ENCODE measurements around the gene RRP7A.
A peak's percentile ranks its signal among the peaks of the same experiment; 100 is the strongest.
"Not testable (repeated sequence)": the region's sequence is repeated elsewhere in the genome, so short reads cannot be mapped to it uniquely, and the experiment has no call there.

RRP7A gene

GRCh38 chr22:42495533-42496141 is 24.0 kb downstream of the RRP7A start:
- DNase-seq (ENCODE audit: low spot score), result not testable (repeated sequence)

DNA sequence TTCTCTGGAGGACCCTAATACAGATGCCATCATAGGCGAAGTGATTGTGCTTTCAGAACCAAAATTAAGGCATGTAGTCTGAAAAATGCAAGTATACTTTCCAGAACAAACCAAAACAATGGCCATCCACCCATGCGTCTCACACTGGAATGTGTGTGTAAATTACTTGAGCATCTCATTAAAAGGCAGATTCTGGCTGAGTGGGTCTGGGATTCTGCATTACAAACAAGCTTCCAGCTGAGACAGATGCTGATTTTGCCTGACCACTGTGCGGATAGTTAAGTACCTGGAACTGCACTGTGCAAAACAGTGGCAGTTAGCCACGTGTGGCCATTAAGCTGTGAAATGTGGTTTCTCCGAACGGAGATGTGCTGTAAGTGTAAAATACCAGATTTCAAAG is 26.2 kb downstream of the RRP7A start:
- no peak for DNase-seq (ENCODE audit: low spot score)

DNA sequence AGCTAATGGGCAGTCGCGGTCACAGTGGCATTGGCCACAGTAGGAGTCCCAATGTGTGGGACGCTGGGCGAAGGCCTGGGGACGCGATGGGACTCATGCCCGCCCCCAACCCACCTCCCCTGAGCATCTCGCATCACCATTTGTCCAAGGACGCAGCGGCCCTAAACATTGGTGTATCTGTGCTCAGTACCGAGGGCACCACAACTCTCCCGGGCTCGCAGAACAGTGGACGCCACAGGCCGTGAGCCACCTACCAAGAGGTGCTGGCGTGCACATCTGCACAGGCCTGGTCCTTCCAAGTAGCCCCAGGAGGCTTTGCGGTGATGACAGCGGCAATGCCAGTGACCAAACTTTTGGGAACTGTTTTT is 27.3 kb downstream of the RRP7A start:
- no peak for DNase-seq (ENCODE audit: low spot score)

GRCh38 chr22:42490243-42490832 is 29.3 kb downstream of the RRP7A start:
- no peak for DNase-seq (ENCODE audit: low spot score)

DNA sequence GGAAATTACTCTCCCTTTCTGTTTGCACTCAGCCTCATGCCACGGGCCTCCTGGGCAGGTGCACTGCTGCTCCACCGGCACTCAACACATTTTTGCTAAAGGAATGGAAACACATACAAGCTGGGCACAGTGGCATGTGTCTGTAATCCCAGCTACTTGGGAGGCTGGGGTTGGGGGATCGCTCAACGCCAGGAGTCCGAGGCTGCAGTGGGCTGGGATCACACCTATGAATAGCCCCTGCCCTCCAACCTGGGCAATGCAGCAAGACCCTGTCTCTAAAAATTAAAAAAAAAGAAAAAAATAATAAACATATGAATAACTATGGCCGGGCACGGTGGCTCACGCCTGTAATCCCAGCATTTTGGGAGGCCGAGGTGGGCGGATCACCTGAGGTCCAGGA is 30.6 kb downstream of the RRP7A start:
- no peak for DNase-seq (ENCODE audit: low spot score)

DNA sequence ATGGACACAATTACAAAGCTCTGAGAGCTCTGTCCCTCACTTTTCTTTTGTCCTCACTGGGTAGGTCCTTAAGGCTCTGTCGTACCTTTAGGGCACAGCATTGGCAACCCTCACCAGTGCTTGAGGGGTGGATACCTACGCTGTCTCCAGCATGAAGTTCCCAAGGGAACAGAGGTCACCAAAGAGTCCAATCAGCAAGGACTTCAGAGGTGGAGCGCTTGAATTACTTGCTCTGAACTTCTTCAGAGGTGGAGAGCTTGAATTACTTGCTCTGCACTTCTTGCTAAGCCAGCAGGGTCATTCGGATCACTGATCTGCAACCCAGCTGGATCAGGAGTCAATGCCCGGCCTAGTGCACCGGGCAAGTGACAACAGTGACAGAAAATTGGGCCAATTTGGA is 35.1 kb downstream of the RRP7A start:
- DNase-seq (ENCODE audit: low spot score), result no peak

- not testable (repeated sequence) for DNase-seq (ENCODE audit: low spot score)
Observed at GRCh38 chr22:42483610-42484223, 35.9 kb downstream of the RRP7A start.

GRCh38 chr22:42475122-42475521 is 44.5 kb downstream of the RRP7A start:
- DNase-seq (ENCODE audit: low spot score), result no peak

GRCh38 chr22:42473484-42474193 is 46.0 kb downstream of the RRP7A start:
- DNase-seq (ENCODE audit: low spot score), result peak; percentile 49

DNA sequence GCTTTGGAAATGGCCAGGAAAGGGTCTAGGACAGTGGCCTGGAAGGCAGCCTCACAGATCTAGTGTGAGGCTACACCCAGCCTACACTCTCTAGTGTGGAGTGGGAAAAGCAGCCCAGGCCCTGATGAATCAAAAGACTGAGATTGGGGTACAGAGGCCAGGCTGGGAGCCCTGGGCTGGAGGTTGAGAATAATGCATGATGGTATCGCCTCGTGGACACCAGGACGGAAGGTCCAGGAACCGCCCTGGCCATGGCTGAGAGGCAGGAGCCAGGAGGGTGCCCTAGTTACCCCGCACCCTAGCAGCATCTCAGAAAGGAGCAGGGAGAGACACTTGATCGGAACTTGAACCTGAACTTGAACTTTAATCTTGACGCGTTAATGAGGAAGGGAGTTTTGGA is 46.9 kb downstream of the RRP7A start:
- no peak for DNase-seq (ENCODE audit: low spot score)

DNA sequence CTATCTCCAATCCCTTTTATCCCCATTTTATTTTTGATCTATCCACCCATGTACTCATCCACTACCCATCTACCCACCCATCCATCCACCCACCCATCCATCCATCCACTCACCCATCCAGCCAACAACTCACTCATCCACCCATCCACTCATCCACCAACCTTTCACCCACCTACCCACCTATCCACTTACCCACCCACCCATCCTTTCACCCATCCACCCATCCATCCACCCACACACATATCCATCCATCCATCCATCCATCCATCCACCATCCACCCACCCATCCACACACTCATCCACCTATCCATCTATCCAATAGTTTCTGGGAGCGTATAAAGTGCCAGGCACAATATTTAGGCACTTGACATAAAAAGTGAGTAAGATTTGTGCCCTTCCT is 48.2 kb downstream of the RRP7A start:
- no peak for DNase-seq (ENCODE audit: low spot score)

DNA sequence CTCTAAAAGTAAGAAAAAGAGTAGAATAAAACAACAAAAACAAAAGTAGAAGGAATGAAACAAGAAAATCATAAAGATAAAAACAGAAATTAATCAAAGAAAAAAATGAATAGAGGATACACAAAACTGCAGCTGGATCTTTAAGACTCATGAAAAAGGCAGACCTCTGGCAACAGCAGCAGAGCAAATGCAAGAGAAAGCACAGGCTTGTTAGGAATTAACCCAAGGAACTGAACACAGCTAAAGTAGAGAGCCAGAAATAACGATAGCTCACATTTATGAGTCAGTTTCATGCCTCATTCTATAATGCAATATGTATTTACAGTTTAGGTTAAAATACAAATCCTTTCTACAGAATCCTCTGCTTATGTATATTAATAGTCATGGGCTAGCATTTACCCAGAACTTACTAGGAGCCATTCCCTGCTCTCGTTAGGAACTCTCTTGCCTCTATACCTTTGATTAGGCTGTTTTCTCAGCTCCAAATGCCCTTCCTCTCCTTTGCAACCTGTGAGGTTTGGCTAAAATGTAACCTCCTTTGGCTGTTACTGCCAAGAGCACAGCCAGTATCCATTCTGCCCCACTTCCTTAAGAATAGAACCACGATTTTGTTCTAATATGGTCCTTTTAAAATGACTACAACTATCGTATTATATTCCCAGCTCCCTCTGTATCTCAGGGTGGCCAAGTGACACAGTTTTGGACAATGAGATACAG is 49.1 kb downstream of the RRP7A start:
- DNase-seq (ENCODE audit: low spot score), result no peak

DNA sequence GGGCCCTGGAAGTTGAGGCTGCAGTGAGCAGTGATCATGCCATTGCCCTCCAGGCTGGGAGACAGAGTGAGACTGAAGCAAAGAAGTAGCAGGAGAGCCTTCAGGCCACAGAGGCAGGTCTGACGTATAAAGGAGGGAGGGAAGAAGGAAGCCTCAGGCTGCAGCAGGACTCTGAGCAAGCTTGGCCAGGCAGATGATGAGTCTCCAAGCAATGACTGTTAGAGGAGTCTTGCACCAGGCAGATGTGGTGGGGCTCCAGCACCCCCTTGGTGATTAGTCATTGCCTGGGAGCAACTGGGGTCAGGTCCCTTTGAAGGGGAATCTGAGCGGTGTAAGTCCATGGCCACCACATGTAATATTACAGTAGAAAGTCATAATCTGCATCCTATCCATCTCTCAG is 50.8 kb downstream of the RRP7A start:
- no peak for DNase-seq (ENCODE audit: low spot score)

GRCh38 chr22:42462016-42462415 is 57.6 kb downstream of the RRP7A start:
- DNase-seq (ENCODE audit: low spot score), result no peak

DNA sequence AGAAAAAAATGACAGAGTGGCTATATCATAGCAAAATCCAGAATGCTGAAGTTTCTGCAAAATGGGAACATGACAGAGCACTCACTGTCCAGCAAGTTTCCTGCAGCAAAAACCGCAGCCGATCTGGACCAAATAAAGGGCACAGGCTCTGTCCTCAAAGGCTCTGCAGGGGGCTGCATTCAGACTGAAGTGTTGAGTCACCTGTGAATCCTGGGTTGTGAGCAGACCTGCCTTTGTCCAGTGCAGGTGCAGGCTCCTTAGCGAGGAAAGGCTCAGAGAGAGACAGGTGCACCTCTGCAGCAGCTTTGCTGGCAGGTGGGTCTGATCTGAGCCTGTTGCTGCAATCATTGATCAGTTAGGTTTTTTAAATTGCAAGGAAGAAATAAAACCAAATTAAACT is 58.1 kb downstream of the RRP7A start:
- no peak for DNase-seq (ENCODE audit: low spot score)

Measured in AG08396 (cell line).